Esophagus muscularis mucosa (tissue), 4 donors: ENCODE data around the gene PROKR2. TPM values are rescaled to one million over a fixed set of nuclear protein-coding genes. Genes with fewer than 3 reads are reported as not detected.

Experiments
- DNase-seq: peaks from one replicate; pipeline ENCODE4 v3.0.0-alpha.2; 2017; ENCODE audit errors: extremely low spot score
- H3K27ac ChIP-seq, 4 donors: fragments of 200-600 bp; sonication (generic); replicated peaks in 1 of 4; 1 replicate in 3 of 4; 2 replicates in 1 of 4; pipeline ENCODE4 v1.5.1; 2016 to 2019; ENCODE audit warnings: mild to moderate bottlenecking in 1 of 4
- H3K27me3 ChIP-seq, 4 donors: fragments of 200-600 bp; sonication (generic); one replicate each; pipeline versions ENCODE4 v1.5.1 to v1.6.0; 2016 to 2019
- H3K36me3 ChIP-seq, 4 donors: fragments of 200-600 bp; sonication (generic); one replicate each; pipeline ENCODE4 v1.5.1; 2016 to 2019
- H3K4me1 ChIP-seq, 4 donors: fragments of 200-600 bp; sonication (generic); one replicate each; pipeline ENCODE4 v1.5.1; 2016 to 2019
- H3K4me3 ChIP-seq, 4 donors: fragments of 200-600 bp; sonication (generic); 1 replicate in 2 of 4; 2 replicates in 2 of 4; pipeline ENCODE4 v1.5.1; 2016 to 2019; ENCODE audit warnings: mild to moderate bottlenecking in 4 of 4, moderate library complexity in 1 of 4
- H3K9me3 ChIP-seq, 4 donors: fragments of 200-600 bp; sonication (generic); 1 replicate in 3 of 4; 2 replicates in 1 of 4; pipeline ENCODE4 v1.5.1; 2016 to 2019
- EP300 ChIP-seq: sonication (generic); formaldehyde crosslinking; IDR thresholded peaks from one replicate; pipeline ENCODE4 v1.6.1; 2017; ENCODE audit warnings: antibody characterized with exemption
- POLR2A ChIP-seq: fragments of 450-650 bp; IDR thresholded peaks from one replicate; pipeline ENCODE4 v1.6.1; 2017; ENCODE audit warnings: antibody characterized with exemption, moderate library complexity, mild to moderate bottlenecking, low read depth
- POLR2AphosphoS5 ChIP-seq, 2 donors: sonication (generic); formaldehyde crosslinking; IDR thresholded peaks; one replicate each; pipeline ENCODE4 v1.6.1; 2017; ENCODE audit warnings: antibody characterized with exemption in 2 of 2
- WGBS: methylation state at CpG from one replicate; pipeline ENCODE4 v1.1.5; 2018; 5-methylcytosine and 5-hydroxymethylcytosine counted together
- intact Hi-C: fragments of 100-400 bp; cut with DNase I; formaldehyde crosslinking; loops from one replicate; pipeline ENCODE4 v1.15.1; 2023
- total RNA-seq, 4 donors: library from RNA; depleted of rRNA; stranded (reverse); fragments of >200 nt; gene quantifications; one replicate each; pipeline versions ENCODE4 v1.1.0 to v1.2.1, GENCODE V29; 2016
- TF ChIP-seq, protein P1 (sequence below), 3 experiments: fragments of 200-600 bp in 2 of 3; fragments of 450-650 bp in 1 of 3; sonication (generic) in 2 of 3; IDR thresholded peaks; one replicate each; pipeline ENCODE4 v1.5.1; 2017 to 2019; ENCODE audit warnings: antibody characterized with exemption in 3 of 3, mild to moderate bottlenecking in 2 of 3, moderate library complexity in 1 of 3

PROKR2 gene
- total RNA-seq, 4 donors from 2014 or later: not detected

DNA sequence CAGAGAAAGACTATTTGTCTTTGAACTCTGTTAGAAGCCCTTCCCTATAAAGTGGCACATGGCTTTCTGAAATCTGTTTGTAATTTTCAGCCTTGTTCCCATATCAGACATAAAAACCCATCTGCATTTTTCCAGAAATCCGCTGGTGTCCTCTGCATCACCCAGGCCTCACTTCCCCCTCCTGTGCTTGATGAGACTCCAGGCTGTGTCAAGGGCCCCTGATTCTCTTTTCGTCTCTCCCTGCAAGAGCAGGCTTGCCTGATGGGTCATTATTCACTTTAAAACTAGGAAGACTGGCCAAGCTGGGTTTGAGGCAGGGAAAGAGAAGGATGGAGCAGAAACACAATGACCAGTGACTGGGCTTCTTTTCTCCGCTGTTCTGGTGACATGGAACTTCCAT lies 10.6 kb upstream of the PROKR2 start:
- intact Hi-C loops: no loop called here
- WGBS: 74% methylated on average over 3 of the region's 3 CpGs
- Histone ChIP-seq H3K36me3 (no peaks in the 10 kb centered on the region), H3K9me3 (no peaks in the 10 kb centered on the region), H3K4me1 (no peaks in the 10 kb centered on the region), H3K27me3 (no peaks in the 10 kb centered on the region), H3K27ac (no peak overlapping the region), H3K4me3 (no peak overlapping the region)
- TF ChIP-seq, protein P1, sequence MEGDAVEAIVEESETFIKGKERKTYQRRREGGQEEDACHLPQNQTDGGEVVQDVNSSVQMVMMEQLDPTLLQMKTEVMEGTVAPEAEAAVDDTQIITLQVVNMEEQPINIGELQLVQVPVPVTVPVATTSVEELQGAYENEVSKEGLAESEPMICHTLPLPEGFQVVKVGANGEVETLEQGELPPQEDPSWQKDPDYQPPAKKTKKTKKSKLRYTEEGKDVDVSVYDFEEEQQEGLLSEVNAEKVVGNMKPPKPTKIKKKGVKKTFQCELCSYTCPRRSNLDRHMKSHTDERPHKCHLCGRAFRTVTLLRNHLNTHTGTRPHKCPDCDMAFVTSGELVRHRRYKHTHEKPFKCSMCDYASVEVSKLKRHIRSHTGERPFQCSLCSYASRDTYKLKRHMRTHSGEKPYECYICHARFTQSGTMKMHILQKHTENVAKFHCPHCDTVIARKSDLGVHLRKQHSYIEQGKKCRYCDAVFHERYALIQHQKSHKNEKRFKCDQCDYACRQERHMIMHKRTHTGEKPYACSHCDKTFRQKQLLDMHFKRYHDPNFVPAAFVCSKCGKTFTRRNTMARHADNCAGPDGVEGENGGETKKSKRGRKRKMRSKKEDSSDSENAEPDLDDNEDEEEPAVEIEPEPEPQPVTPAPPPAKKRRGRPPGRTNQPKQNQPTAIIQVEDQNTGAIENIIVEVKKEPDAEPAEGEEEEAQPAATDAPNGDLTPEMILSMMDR (IDR thresholded peaks at IDR 0.05): no peak
- TF ChIP-seq POLR2AphosphoS5 (IDR thresholded peaks at IDR 0.05): no peak
- no peak for DNase-seq

DNA sequence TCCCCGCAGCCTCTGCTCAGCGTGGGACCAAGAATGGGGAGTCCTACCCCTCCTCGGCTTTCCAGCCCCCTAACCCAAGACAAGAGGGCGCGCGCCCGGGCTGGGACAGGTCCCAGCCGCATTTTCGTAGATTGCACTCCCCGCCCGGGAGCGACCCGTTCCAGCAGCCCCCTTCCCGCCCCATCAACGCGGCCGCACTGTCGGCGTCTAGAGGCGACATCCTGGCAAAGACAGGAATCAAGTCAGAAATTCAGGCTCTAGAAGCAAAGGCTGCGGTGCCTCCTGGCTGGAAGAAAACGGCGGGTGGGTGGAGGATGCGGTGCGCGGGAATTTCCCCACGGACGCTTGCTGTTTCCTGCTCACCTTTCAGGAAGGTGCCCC lies 957 bp downstream of the PROKR2 start:
- DNase-seq: peak; percentile 86
- Histone ChIP-seq H3K4me1 (peaks cover 0 to 8% (median 2%) of the 10 kb centered on the region in 4 donors), H3K4me3 (no peak overlapping the region), H3K9me3 (peaks cover 0 to 3% (median 0%) of the 10 kb centered on the region in 4 donors), H3K27ac (no peak overlapping the region), H3K27me3 (peaks cover 0 to 58% (median 3%) of the 10 kb centered on the region in 4 donors), H3K36me3 (no peaks in the 10 kb centered on the region)
- TF ChIP-seq EP300: no peak
- TF ChIP-seq POLR2A: no peak
- TF ChIP-seq, protein P1 (IDR thresholded peaks at IDR 0.05): no peak
- TF ChIP-seq POLR2AphosphoS5 (IDR thresholded peaks at IDR 0.05): no peak
- under 1% methylated on average over 28 of the region's 28 CpGs for WGBS
- intact Hi-C loops: no loop called here

DNA sequence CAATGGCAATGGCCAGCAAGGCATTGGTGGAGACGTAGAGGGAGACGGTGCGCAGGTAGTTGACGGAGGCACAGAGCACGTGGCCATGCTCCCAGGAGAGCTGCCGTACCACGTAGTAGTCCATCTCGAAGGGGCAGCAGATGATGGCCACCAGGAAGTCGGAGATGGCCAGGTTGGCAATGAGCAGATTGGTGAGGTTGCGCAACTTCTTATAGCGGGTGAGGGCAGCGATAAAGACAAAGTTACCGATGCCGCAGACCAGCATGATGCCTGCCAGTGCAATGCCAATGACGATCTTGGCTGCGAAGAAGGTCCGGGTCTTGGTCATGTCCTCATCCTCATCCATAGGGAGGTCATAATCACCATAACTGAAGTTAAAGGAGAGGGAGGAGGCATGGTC lies 2.8 kb downstream of the PROKR2 start:
- 95% methylated on average over 17 of the region's 17 CpGs for WGBS
- H3K9me3 ChIP-seq: peaks cover 0 to 17% (median 4%) of the 10 kb centered on the region in 4 donors
- H3K4me3 ChIP-seq: no peak overlapping the region
- H3K27ac ChIP-seq: no peak overlapping the region
- DNase-seq: no peak
- intact Hi-C loops: no loop called here
- no peaks in the 10 kb centered on the region for H3K36me3 ChIP-seq
- peaks cover 0 to 8% (median 2%) of the 10 kb centered on the region in 4 donors for H3K4me1 ChIP-seq
- H3K27me3 ChIP-seq: peaks cover 0 to 53% (median 3%) of the 10 kb centered on the region in 4 donors
- TF ChIP-seq POLR2AphosphoS5 (IDR thresholded peaks at IDR 0.05) (no peak), EP300 (no peak)
- TF ChIP-seq, protein P1 (IDR thresholded peaks at IDR 0.05): no peak

DNA sequence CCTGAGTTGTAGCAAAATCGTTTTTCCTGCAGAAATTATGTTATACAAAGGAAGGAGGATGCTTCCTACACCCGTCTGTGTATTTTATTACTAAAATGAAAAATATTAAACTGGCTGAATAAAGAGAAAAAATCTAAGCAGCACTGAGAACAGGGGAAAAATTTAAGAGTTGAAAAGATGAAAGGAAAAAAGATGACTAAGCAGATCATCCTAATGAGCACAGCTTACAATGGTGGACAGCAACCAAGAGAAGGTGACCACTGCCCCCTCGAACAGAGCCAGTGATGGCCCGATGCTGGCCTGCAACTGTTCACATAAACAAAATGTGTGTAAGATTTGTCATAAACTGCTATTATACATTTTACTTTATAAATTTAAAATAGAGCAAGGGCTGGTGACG lies 4.2 kb downstream of the PROKR2 start:
- peaks cover 0 to 28% (median 18%) of the 10 kb centered on the region in 4 donors for H3K9me3 ChIP-seq
- H3K4me1 ChIP-seq: peaks cover 0 to 8% (median 2%) of the 10 kb centered on the region in 4 donors
- no peaks in the 10 kb centered on the region for H3K36me3 ChIP-seq
- H3K27me3 ChIP-seq: peaks cover 0 to 42% (median 3%) of the 10 kb centered on the region in 4 donors
- 72% methylated on average over 5 of the region's 5 CpGs for WGBS
- TF ChIP-seq, protein P1 (IDR thresholded peaks at IDR 0.05): no peak
- no peak for TF ChIP-seq POLR2A
- no peak for TF ChIP-seq POLR2AphosphoS5 (IDR thresholded peaks at IDR 0.05)
- TF ChIP-seq EP300: no peak
- intact Hi-C loops: no loop called here
- no peak overlapping the region for H3K4me3 ChIP-seq
- H3K27ac ChIP-seq: no peak overlapping the region
- no peak for DNase-seq

DNA sequence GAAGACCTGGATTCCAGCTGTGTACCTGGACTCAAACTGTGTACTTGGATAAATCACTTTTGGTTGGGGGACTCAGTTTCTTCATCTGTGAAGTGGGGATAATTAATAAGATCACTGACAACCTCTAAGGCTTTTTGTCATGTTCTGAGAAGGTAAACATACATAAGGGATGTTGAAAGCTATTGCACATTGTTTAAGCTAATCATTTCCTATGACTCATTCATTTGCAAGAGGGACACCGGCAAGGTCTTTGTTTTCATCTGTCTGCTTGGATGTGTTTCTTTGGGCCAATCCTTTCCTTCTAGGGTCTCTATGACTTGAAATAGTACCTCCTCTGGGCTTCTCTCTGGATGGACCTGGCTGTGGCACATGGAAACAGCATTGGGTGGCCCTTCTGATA lies 6.8 kb downstream of the PROKR2 start:
- Histone ChIP-seq H3K27ac (no peak overlapping the region), H3K4me3 (no peak overlapping the region), H3K4me1 (no peaks in the 10 kb centered on the region), H3K36me3 (no peaks in the 10 kb centered on the region), H3K27me3 (peaks cover 0 to 16% (median 0%) of the 10 kb centered on the region in 4 donors), H3K9me3 (peaks cover 0 to 28% (median 22%) of the 10 kb centered on the region in 4 donors)
- 71% methylated on average over 1 of the region's 1 CpG for WGBS
- DNase-seq: no peak
- no peak for TF ChIP-seq EP300
- TF ChIP-seq, protein P1 (IDR thresholded peaks at IDR 0.05): no peak
- no peak for TF ChIP-seq POLR2A
- no peak for TF ChIP-seq POLR2AphosphoS5 (IDR thresholded peaks at IDR 0.05)
- intact Hi-C loops: no loop called here
